GM06990 (cell line): ENCODE measurements around the gene SSH2.

Experiments used
- DNase-seq: peaks from one replicate; pipeline ENCODE4 v3.0.0-alpha.2; 2011; ENCODE audit not compliant: insufficient read length; ENCODE audit errors: extremely low read depth
- H3K27me3 ChIP-seq: replicated peaks from 2 replicates; pipeline ENCODE4 v1.6.0; 2011; ENCODE audit warnings: low read length; ENCODE audit not compliant: control insufficient read depth, insufficient read depth
- H3K36me3 ChIP-seq: 2 replicates; pipeline ENCODE4 v1.5.1; 2011; ENCODE audit warnings: low read length; ENCODE audit not compliant: control insufficient read depth, insufficient read depth
- H3K4me3 ChIP-seq: replicated peaks from 2 replicates; pipeline ENCODE4 v1.5.1; 2011; ENCODE audit warnings: low read depth, mild to moderate bottlenecking, control low read depth, low read length
- CTCF ChIP-seq: IDR thresholded peaks from 2 replicates; pipeline ENCODE4 v1.5.1; 2011; ENCODE audit warnings: low read length, control low read depth, mild to moderate bottlenecking, inconsistent platforms; ENCODE audit not compliant: insufficient read depth, poor library complexity, severe bottlenecking

SSH2 gene

DNA sequence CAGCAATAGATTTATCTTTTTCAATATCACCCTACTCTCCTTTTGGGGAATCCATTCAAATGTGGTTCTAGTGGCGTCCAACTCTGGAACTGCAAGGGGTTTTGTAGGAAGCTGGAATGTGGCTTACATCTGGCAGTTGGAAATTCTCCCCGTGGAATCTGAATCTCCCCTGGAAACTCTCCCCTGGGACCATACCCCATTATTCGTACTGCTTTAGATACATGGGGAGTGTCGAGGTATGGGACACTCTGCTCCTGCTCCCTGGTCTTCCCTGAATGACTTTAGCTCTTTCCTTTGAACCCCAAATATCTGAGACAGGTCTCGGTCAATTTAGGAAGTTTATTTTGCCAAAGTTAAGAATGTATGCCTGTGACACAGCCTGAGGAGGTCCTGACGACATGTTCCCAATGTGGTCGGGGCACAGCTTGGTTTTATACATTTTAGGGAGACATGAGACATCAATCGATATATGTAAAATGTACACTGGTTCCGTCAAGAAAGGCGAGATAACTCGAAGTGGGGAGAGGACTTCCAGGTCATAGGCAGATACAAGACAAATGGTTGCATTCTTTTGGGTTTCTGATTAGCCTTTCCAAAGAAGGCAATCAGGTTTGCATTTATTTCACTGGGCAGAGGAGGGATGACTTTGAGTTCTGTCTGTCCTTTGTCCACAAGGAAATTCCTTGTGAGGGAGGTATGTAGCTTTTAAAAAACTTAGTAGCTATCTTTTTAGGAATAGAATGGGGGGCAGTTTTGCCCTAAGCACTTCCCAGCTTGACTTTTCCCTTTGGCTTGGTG, 218.2 kb downstream of the SSH2 start:
- no peak for DNase-seq
- H3K36me3 ChIP-seq: no peaks in the 10 kb centered on the region
- no peak for TF ChIP-seq CTCF

GRCh38 chr17:29710891-29711418, 219.1 kb downstream of the SSH2 start:
- H3K4me3 ChIP-seq: no peak overlapping the region
- H3K27me3 ChIP-seq: no peaks in the 10 kb centered on the region
- DNase-seq: no peak
- TF ChIP-seq CTCF: no peak
- H3K36me3 ChIP-seq: no peaks in the 10 kb centered on the region

More for the DNA sequence above, 218.2 kb downstream of the SSH2 start:
- no peak overlapping the region for H3K4me3 ChIP-seq
- no peaks in the 10 kb centered on the region for H3K27me3 ChIP-seq

DNA sequence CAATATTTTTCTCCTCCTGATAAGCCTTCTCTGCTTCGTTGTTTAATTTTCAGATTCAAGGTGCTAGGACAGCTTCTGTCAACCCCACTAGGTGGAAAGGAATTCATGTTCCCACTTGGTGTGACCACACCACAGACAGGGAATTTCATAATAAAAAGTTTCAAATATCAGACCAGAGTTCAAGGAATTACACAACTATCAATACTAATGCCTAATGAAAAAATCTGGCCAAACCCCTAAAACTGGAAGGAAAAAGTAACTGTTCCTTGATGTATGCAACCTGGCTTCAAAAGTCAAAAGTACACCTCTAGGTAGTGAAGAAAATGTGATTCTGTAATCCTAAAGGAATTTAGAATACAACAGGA, 219.5 kb downstream of the SSH2 start:
- no peak for DNase-seq
- Histone ChIP-seq H3K27me3 (no peaks in the 10 kb centered on the region), H3K36me3 (no peaks in the 10 kb centered on the region), H3K4me3 (no peak overlapping the region)
- TF ChIP-seq CTCF: no peak

- Histone ChIP-seq H3K4me3 (no peak overlapping the region), H3K27me3 (no peaks in the 10 kb centered on the region), H3K36me3 (no peaks in the 10 kb centered on the region)
- no peak for DNase-seq
- TF ChIP-seq CTCF: no peak
Observed at GRCh38 chr17:29709866-29710519, 220.0 kb downstream of the SSH2 start.

DNA sequence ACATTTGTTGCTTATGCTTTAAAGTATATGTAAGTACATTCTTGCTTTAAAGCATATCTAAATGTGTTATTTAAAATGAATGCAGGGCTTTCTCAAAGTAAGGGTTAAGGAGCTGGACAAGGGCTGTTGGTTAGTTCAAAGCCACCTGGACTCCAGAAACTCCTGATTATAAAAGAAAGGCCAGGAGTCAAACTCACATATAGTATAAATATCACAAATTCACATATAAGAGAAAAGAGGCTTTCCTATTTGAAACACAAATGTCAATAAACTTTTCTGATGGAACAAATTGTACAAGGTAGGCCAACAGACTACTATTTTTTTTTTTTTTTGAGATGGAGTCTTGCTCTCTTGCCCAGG, 222.8 kb downstream of the SSH2 start:
- DNase-seq: no peak
- Histone ChIP-seq H3K4me3 (peak overlapping the region; percentile 41), H3K27me3 (no peaks in the 10 kb centered on the region), H3K36me3 (no peaks in the 10 kb centered on the region)
- TF ChIP-seq CTCF: no peak

GRCh38 chr17:29706045-29706431, 224.0 kb downstream of the SSH2 start:
- H3K4me3 ChIP-seq: peak overlapping the region; percentile 47
- no peak for DNase-seq
- peaks cover 1% of the 10 kb centered on the region; the same call in 1 of the 2 replicates for H3K36me3 ChIP-seq
- TF ChIP-seq CTCF: no peak
- H3K27me3 ChIP-seq: no peaks in the 10 kb centered on the region
